OCI-M1 (cell line): Measurements from ENCODE around the gene CCDC192.
"Not testable (repeated sequence)": the region's sequence is repeated elsewhere in the genome, so short reads cannot be mapped to it uniquely, and the experiment has no call there.

Source experiments
- DNase-seq: peaks from one replicate; lab custom pipeline; 2025; lab: John Stamatoyannopoulos, UW

The CCDC192 gene

GRCh38 chr5:127762412-127762811 is 59.2 kb downstream of the CCDC192 start:
- no peak for DNase-seq

GRCh38 chr5:127766676-127767335 is 63.6 kb downstream of the CCDC192 start:
- no peak for DNase-seq

DNA sequence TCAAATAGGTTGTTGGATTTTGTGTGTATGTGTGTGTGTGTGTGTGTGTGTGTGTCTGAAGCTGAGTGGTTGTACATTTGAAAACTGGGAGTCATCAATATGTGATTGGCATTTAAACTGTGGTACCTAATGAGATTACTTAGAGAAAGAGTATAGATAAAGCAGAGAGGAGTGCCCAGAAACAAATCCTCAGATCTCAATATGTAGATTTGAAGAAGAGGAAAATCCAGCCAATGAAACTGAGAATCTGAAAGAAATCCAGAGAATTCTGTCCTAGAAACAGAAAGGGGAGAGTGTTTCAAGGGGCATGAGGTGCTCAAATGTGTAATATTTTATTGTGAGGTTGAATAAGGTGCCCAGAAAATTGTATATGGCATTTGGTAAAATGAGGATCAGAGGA is 66.2 kb downstream of the CCDC192 start:
- no peak for DNase-seq

- no peak for DNase-seq
Measured at GRCh38 chr5:127770272-127770671, 67.1 kb downstream of the CCDC192 start.

DNA sequence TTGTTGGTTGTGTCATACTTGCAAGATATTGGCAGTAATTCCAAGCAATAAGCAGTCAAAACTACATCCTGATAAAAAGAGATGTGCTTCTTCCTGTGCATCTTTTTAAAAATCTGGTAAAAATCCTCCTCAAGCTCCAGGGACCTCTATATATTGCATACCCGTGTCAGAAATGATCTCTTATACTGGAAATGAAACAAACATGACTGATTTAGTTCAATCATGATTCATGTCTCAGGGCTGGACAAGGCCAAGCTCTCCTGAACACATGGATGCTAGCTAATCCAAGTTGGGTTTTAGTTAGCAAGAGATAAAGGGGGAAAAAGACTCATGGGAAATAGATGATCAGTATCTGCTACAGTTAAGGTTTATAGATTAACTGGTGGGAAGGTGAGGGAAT is 69.3 kb downstream of the CCDC192 start:
- DNase-seq = no peak

GRCh38 chr5:127774221-127774620 is 71.0 kb downstream of the CCDC192 start:
- no peak for DNase-seq

GRCh38 chr5:127776477-127776876 is 73.3 kb downstream of the CCDC192 start:
- no peak for DNase-seq

GRCh38 chr5:127777957-127778356 is 74.8 kb downstream of the CCDC192 start:
- DNase-seq = no peak

DNA sequence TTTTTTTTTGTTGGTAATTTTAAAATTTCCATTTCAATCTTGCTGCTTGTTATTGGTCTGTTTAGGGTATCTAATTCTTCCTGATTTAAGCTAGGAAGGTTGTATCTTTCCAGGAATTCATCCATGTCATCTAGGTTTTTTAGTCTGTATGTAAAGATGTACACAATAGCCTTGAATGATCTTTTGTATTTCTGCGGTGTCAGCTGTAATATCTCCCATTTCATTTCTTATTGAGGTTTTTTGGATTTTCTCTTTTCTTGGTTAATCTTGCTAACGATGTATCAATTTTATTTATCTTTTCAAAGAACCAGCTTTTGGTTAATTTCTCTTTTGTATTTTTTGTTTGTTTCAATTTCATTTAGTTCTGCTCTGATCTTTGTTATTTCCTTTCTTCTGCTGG is 79.3 kb downstream of the CCDC192 start:
- not testable (repeated sequence) for DNase-seq

DNA sequence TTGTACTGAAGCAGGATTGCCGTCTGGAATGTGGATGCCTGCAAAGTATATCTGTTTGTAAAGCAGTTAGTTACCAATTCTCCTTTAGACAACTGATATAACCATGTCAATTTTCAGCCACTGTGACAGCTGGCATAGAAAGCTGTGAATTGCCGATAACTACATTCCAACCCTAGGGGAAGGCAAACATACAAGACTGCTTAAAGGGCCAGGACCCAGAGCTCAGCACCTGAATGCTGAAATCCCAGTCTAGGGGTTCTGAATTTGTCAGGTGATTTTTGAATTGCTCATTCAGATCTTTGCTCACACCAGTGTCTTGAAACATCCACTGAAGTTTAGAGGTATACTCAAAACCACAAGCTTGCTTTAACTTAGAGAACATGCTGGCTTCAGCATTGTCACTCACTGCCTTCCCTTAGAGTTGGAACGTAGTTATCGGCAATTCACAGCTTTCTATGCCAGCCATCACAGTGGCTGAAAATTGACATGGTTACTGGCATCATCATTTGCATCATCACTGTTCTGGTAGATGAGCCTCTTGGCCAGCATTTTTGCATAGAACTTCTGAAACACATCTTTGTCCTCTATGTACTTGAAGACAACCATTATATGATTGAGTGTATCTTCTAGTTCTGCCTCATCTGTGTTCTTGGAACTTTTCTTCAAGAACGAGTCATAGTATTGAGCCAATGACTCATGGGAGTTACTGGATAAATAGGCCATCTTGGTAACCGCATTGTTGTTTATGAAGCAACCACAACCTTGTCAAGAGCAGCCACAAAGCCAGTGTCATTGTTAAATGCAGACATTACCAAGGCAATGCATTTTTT is 82.1 kb downstream of the CCDC192 start:
- DNase-seq = no peak

DNA sequence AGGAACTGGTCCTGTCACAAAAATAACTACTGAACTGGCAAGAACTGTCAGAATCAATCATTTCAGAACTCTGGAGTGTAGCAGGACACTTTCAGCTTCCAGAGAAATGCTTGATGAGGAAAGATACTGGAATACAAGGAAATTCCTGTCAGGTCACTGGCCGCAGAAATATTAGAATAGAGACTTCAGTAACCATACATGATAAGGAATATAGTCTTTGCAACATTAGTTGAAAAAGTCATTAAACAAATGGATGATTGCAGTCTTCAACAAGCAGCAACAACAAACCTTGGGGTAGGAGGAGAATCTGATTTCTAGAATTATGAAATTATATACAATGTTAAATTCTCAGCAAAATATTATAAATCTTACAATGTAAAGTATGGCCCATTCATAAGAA is 88.2 kb downstream of the CCDC192 start:
- DNase-seq = no peak

DNA sequence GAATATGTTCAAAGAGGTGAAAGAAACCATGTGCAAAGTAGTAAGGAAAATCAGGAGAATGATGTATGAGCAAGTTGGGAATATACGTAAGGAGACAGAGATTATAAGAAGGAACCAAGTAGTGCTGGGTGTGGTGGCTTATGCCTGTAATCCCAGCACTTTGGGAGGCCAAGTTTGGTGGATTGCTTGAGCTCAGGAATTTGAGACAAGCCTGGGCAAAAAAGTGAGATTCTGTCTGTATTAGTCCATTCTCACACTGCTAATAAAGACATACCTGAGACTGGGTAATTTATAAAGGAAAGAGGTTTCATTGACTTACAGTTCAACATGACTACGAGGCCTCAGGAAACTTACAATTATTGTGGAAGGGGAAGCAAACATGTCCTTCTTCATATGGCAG is 88.7 kb downstream of the CCDC192 start:
- DNase-seq = not testable (repeated sequence)

- no peak for DNase-seq
Measured at GRCh38 chr5:127793052-127793451, 89.9 kb downstream of the CCDC192 start.

DNA sequence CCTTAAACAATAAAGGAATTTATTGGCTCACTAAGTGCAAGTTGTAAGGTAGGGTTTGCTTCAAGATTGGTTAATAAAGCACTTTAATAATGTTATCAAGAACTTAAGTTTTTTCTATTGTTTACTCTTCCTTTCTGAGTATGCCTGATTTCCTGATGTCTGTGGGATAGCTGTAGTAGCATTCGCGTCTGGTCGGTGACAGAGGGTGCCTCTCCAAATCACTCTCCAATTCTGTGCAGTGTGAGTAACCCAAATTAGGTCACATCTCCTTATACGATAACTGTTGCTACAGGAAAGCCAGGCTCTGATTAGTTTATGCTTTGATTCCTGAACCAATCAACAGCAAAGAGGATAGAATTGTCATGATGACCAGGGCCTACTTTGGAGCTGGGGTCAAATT is 90.7 kb downstream of the CCDC192 start:
- no peak for DNase-seq

DNA sequence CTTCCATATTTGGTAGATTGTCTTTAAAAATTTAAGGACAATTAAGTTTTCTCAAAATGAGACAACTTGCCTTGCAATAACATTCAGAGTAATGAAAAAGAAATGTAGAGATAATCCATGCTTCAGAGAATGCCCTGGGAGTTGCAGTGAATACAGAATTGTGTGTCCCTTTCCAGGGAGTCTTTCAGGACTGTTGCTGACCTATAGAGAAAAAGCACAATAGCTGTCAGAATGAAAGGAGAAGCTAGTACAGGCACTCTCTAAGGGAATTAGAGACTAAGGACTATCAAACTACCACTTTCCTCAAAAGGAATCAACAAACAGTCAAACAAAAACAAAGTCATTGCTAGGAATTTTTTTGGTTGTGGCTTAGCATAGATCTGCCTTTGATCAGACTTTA is 93.0 kb downstream of the CCDC192 start:
- no peak for DNase-seq

- DNase-seq = no peak
Measured at GRCh38 chr5:127799293-127799905, 96.2 kb downstream of the CCDC192 start.

- no peak for DNase-seq
Measured at GRCh38 chr5:127801751-127802476, 98.7 kb downstream of the CCDC192 start.

DNA sequence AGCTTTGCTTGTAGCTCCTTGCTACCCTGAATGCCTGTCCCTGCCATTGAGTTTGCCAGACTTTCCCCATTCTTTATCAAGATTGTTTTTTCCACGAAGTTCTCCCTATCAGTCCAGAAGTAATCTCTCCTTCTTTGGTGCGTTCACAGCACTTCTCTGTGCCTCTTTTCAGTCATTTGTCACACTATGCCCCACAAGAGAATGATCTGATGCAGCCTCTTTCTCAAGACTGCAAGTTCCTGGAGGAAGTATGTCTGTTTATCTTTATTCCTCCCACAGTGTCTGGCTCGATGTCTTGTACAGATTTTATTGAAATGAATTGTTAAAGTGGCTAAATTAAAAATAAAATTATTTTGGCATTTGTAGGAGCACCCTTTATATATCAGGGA is 99.3 kb downstream of the CCDC192 start:
- DNase-seq = peak; percentile 11

DNA sequence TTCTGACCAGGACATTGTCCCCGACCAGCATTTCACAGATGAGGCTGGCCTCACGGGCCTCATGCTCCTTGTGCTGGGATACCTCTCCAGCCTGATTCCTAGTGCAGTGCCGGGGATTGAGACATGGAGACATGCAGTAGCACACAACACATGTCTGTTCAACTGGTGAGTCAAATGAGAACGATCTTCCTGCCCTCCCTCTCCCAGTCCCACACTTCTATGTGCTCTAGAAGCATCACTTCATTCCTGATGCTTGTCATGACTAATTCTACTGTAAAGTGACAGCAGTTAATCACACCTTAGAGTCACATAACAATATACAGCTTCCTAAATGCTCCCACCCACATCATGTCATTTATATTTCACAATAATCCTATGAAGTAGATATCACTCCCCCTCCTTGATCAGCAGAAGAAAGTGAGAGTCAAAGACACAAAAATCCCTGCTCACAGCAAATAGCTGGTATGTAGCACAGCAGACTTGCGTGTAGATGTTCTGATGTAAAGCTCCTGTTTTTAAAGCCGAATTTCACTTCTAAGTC is 101.8 kb downstream of the CCDC192 start:
- DNase-seq = no peak

GRCh38 chr5:127805448-127805847 is 102.3 kb downstream of the CCDC192 start:
- no peak for DNase-seq

GRCh38 chr5:127806776-127807175 is 103.6 kb downstream of the CCDC192 start:
- DNase-seq = no peak

DNA sequence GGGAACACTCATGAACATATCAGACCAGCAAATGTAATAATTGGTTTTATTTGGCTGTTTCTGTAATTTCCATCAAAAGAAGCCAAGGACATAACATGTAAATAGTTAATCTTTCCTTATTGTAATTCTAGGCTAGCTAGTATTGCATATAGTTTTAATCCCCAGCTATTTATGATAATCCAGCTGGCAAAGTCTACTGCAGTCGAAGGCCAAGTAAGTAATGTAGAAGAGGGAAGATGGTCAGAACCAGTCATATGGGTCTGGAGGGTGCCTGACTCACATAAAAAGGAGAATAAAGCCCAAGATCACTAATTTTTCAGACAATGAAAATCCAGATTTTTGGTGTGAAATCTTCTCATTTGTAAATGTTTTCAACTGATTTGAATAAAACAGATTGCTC is 106.3 kb downstream of the CCDC192 start:
- no peak for DNase-seq
